ENCODE data around the gene CACNB1.

Gene CACNB1

DNA sequence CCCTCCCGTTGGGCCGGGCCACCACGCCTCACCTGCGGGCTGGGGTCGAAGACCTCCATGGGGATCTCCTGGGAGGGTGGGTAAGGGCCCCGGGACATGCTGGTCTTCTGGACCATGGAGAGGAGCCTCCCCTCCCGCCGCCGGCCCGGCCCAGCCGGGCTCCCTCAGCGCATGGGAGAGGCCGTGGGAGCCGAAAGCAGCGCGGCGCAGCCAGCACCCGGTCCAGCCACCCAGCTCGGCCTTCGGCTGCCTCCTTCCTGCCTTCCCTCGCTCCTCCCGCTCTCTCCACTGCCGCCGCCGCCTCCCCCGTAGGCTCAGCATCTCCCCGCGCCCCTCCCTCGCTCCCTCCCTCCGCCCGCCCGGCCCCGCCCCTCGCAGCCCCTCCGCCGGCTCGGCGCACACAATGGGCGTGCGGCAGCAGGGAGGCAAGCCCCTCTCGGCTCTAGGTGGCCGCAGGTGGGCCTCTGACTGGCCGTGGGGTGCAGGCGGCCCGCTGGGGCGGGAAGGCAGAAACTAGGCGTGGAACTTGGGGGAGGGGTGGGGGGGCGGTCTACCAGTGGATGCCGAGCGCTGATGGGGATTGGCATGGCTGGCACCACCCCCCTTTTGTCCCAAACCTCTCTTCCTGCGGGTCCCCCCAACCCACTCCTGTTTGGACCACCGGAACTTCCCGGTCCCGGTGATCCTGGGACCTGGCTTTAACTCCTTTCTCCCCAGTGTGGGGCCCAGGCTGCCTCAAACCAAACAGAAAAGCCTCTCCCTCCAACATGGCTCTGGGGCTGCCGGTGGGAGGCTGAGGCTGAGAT lies at the start of gene CACNB1:
Gene CACNB1, minus strand, starts transcription at position 290 of the 806 bp plus-strand sequence. Its CDS starts 174 bp downstream, at position 116.
- DNase-seq: peak; percentile 69

DNA sequence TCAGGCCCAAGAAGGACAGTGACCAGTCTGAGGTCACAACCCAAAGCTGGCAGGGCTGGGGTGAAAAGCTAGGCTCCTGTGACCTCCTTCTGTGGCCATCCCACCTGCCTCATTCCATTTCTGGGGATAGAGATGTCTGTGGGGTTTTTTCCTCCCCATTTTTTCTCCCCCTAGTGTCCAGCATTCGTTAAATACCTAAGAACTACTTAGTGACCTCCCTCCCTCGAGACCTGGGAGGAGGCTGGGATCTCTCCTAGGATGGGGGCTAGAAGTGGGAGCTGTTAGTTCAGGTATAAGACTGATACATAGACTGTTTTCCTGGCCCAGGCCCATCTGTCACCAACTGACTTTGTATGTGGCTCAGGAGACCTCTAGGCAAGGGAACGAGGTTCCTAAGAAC lies 48.8 kb upstream of the CACNB1 start:
- no peak for DNase-seq

DNA sequence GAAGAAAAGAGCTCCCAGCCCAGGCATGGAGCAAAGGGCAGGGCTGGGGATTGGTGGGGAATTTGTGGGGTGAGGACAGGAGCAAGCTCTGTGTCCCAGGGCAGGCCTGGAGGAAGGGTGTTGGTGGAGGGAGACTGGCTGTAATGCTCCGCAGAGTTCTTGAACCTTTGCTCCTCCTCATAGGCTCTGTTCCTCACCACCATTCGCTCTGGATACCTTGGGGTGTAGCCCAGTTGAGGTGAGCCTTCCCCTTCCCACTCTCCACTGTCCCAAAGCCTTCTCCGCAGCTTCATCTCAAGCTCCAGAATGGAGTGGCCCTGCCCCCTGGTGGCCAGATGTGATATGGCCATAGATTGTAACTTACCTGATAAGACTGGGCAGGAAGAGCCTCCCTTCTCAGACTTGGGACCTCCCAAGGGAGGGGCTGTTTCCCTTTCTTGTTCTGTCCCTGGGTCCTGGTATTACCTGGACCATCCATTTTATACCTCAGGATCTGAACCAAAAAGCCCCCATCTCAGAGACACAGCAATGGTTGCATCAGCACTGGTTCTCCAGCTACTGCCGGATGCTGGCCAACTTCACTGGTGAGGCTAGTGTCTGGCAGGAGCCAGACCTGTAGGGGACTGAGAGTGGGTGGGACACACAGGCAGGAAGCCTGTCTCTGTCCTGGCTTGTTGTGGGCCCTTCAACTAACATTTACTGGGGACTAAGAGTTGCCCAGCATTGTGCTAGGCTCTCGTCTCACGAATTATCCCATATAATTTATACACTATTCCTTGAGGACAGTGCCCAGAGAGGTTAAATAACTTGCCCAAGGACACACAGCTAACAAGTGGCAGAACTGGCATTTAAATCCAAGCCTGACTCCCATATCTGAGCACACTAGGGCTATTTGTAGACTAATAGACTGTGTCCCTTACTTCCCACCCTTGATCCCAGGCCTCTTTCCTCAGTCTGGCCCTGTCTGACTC lies 47.4 kb upstream of the CACNB1 start:
- peak; percentile 66 for DNase-seq

DNA sequence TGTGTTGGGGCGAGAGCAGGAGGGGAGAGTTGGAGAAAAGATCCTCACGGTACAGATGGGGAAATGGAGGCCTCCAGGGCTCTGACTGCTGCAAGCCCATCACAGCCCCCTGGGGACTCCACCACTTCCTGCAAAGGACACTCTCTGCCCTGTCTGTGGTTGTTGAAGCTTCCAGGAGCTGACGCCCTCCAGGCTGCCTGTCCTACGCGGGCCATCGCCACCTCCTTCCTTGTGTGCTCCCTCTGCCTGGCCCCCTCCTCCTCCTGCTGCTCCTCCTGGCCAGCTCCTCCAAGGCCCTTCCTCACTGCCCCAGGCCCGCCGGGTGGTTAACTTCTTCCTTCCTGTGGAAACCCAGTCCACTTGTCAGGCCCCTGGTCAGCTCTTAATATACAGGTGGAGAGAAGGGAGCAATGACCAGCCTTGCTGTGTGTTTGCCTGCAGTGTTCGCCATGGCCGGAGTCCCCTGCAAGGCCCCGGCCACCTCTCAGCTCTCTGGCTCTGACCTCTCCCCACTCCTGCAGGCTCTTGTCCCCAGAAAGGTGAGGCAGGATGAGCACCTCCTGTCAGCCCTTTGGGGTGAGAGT lies 46.6 kb upstream of the CACNB1 start:
- DNase-seq: no peak

DNA sequence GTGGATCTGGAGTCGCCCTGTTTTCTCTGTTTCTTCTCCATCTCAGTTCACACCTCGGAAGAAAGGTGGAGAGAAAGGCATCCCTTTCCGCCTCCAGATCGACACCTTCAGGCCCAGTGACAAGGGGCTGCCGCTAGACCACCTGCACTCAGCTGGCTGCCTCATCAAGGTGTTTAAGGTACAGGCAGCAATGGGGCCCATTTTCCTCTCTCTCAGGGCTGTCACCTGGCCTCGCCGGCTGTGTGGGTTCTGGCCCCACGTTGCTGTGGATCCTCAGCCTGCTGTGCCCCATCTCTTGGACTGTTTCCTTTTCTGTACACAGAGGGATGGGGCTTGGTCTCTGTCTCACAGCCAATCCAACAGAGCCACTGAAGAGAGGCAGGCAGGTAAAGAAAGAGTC lies 45.7 kb upstream of the CACNB1 start:
- no peak for DNase-seq

DNA sequence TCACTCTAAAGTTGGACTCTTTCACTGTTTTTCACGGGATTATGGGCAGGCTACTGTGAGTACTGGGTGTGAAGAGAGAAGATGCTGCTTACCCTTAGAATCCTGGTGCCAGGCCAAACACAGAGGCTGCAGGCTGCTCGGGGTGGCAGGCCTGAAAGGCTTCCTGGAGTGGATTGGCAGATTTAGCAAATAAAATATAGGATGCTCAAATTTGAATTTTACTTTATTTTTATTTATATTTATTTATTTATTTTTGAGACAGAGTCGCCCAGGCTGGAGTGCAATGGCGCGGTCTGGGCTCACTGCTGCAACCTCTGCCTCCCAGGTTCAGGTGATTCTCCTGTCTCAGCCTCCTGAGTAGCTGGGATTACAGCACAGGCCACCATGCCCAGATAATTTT lies 43.2 kb upstream of the CACNB1 start:
- DNase-seq: no peak

DNA sequence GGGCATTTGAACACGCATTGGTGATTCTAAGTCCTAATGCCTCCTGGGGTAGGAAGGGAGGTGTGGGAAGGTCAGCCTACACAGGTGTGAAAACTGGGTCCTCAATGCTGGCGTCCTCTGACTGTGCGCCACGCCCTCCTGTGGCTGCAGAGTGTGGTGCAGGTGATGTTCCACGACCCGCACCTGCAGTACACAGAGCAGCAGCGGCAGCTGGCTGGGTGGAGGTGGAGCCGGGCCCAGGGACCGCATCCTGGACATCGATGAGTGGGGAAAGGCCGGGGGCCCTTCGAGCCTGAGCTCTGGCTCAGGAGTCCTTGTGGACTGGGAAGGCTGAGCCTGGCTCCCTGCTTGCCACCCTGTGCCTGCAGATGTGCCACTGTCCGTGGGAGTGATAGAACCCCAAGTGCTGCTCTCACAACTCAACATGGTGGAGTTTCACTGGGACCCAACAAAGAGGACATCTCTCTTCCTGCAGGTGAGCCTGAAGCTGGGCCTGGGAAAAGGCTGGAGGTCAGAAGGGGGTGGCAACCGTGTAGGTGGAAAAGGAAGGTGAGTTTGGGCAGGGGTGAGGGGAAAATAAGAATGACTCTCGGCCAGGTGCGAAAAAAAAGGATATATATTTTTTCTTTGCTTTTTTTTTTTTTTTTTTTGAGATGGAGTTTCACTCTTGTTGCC lies 42.3 kb upstream of the CACNB1 start:
- no peak for DNase-seq

DNA sequence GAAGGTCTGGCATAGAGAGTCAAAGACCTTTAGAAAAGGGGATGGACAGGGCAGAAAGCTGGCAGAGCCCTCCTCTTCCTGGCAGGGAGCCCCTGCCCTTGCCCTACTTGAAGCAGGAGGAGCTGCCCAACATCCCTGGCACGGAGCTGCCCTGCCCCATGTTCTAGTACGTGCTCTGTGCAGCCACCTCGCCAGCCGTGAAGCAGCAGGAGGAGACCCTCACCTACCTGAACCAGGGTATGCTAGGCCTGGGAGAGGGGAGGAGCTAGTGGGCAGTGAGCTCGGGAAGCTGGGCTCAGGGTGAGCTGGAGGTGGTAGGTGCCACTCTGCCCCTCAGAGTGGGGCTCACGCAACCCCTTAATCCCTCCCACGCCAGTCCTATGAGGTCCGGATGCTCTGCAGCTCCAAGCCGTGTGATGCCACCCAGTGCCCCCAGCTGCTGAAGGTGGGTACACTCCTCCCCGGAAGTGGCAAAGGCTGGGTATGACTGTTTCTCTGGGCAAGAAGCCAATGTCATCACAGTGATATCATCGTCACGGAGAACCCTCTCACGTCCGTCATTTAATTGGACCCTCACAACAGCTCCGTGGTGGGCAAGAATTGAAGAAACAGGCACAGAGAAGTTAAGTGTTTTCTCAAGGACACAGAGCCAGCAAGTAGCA lies 41.0 kb upstream of the CACNB1 start:
- peak; percentile 41 for DNase-seq

DNA sequence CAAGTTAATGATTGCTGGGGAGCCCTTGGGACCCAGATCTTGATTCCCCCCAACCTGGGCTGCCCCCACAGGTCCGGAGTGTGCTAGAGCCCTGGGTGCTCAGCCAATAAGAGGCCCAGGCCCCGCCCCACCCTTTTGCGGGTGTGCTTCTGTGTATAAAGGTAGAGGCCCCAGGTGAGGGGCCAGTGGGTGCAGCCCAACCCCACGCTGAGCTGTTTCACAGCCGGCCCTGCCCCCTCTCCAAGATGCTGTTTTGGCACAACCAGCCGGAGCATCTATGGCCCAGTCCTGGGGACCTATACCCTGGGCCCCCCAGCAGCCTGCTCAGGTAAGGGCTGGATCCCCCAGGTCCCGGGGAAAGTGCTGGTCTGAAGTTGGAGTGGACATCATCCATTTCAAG lies 40.1 kb upstream of the CACNB1 start:
- no peak for DNase-seq

DNA sequence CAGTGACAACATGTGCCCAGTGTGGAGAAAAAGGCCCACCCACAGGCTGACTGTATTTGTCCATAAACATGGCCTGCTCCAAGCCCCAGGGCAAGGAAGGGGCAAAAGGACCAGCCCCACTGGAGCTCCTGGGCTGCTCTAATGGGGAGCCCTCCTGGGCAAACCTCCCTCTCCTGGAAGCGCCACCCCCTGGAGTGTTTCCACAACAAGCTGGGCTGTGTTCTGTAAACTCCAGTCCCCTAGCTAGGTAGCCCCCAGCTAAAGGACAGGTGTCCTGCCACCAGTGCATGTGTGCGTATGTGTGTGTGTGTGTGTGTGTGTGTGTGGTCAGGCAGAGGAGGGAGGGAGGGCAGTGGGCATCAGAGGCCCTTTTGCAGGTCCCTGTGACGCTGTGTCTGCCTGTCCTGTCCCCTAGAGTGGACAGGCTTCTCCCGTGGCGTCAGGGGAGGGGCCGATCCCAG lies 39.5 kb upstream of the CACNB1 start:
- DNase-seq: no peak

DNA sequence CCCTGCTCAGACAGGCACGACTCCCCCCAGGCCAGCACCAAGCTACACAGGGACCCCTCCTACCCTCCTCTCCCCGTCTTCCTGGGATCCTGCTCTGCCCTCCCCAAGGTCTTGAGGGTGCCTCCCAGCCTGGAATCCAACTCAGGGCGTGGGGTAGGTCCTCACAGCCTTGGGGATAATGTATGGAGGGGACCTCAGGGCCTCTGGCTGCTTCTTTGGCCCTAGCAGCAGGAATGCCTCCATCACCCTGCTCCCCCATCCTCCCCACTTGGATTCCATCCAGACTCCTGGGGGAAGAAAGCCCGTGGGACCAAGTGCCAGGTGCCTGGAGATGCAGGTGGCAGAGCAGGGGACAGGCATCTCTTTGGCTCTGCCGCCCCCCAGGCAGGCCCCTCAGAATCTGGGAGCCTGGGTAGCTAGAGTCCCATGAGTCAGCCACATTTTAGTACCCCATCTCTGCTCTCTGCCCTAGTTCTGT lies 39.0 kb upstream of the CACNB1 start:
- no peak for DNase-seq

DNA sequence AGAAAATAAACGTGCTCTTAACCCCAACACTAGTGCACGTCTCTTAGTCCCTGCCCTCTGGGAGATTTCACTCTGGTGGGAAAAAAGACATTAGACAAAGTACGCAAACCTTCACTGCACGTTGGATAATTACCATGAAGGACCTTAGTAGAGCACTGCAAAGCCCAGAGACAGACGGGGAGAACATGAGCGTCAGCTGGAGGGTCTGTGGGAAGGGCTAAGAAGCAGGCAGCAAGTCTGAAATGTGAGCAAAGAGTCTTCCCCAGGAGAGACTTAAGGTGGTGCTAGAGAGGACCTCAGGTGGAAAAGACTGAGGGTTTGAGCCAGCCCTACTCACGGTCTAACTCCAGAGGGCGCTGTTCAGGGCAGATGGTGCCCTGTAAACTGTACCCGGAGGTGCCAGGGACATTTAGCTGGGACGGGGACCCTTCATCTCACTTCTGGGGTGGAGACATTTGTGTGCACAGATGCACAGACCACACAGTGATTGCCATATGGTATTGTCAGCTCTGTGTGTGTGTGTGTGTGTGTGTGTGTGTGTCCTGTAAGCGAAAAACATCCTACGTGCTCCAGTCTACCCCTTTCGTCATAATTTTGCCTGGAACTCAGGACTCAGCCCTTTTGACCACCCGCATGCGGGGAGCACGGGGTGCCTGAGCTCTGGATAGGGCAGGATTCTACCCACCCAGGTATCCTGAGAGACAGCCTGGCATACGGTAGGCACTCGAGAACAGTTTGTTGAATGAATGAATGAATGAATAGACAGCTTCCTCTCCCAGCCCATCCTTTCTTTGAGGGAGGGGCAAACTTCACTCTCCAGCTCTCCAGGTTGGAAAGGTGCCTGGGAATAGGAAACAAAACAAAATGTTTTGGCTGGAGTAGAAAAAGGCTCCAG lies 38.3 kb upstream of the CACNB1 start:
- DNase-seq: peak; percentile 65

DNA sequence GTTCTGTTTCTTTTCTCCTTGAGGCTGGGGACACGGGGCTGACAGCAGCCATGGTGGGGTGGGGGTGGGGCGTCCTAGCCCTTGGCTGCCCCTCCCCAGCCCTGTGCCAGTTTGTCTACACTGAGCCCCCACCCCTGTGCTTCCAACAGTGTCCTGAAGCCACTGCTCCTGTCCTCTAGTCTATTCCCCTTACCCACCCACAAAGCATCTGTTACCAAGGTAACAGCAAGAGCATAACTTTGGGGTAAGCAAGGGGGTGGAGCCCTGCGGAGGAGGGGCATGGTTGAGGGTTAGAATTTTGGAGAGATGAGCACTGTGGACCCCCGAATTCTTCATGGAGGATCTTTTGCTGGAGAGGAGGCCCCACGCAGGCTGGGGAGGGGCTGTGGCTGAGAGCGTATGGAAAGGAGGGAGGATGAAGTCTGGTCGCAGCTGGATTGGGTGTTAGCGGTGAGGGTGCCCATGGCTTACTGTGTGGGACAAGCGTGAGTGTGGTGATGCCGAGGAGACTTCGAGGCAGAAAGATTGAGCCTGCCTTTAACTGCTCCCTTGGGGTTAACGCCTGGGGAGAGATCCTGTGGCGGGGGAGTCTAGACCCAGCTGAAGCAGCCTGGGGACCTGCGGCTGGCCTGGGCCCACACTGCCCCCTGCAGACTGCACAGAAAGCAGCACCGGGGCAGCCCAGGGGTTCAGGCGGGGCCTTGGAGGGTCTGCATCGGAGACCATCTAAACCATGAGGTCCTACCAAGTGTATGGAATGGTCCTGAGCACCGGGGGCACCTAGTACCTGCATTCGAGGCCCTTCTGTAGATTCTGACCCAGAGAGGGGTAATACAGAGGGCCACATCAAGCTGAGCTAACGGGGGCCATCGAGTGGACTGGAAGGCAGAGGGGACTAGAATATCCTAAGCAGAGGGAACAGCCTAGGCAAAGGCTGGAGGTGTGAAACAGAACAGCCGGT lies 34.4 kb upstream of the CACNB1 start:
- DNase-seq: no peak

DNA sequence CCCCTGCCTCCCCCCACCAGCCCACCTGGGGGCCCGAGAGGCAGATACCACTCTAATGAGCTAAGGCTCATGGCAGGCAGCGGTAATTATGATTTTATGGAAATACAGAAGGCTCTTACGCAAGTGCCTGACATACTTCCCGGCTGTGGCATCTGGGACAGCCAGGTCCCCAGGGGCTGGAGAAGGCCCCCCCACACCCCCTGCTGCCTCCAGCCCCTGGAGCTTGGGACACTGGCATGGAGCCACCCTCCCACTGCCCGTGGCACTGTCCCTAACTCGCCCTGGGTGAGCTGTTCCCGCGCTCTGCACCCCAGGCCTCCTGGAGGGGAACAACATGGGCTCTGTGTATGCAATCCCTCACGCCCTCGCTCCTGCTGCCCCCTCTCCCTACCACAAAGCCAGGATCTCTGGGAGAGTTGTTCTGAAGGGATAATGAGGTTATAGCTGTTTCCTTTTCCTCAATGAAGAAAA lies 33.7 kb upstream of the CACNB1 start:
- no peak for DNase-seq

DNA sequence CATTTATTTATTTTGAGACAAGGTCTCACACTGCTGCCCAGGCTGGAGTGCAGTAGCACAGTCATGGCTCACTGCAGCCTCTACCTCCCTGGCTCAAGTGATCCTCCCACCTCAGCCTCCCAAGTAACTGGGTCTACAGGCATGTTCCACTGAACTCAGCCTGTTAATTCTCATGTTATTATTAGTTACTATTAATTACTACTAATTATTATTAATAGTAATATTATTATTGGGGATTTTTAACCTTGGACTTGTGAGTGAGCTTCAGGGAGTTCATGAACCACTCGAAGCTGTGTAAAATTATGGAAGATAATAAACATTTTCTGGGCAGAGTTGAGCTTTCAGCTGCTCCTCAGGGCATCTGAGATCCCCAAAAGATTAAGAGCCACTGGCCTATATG lies 32.9 kb upstream of the CACNB1 start:
- DNase-seq: no peak

DNA sequence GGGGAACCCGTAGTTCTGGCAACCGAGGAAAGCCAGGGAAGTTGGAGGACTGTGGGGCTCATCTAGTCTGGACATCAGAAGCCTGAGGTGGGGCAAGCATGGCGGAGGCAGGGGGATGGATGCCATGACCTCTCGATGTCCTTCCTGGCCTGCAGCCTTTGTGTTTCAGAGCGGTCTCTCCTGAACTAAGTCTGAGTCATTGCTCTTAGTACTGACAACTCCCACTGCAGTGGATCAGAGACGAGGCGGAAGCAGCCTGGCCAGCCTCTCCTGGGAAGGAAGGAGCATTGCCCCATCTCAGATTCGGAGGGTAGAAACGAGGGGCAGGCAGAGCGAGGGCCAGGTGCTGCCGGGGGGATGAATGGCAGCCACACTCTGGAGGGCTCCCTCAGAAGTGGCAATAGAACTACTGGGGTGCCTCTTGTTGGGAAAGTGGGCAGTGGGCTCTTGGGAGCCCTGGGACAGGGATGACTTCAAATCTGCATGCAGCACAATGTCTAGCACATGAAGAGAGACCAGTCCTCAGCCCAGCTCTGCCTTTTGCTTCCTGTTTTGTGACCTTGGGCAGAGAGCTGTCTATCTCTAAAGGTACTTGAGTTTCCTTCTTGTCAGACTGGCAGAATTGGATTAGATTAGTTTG lies 31.9 kb upstream of the CACNB1 start:
- DNase-seq: no peak

DNA sequence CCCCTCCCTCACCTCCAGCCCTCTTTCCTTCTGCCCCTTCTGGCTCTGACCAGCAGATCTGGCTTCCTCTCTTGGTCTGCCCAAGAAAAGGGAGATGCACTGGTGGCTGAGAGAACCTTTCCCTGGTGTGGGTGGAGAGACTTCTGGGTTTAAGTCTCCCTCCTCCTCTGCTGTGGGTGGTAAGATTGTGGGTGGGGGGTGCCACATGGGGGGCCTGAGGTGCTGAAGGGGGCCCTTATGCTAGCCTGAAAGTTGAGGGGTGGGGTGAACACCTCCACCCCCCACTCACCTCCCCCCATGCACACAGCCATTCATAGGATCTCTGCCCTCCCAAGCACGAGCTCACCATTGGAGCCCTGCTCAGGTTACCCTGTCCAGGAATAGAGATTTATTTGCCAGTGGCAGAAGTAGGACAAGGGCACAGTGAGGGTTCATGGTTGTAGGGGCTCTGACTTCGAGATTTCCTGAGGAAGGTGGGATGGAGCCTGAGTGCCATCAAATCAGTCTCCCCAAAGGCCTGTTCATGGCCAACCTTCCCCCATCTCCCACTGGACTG lies 30.0 kb upstream of the CACNB1 start:
- DNase-seq: no peak

DNA sequence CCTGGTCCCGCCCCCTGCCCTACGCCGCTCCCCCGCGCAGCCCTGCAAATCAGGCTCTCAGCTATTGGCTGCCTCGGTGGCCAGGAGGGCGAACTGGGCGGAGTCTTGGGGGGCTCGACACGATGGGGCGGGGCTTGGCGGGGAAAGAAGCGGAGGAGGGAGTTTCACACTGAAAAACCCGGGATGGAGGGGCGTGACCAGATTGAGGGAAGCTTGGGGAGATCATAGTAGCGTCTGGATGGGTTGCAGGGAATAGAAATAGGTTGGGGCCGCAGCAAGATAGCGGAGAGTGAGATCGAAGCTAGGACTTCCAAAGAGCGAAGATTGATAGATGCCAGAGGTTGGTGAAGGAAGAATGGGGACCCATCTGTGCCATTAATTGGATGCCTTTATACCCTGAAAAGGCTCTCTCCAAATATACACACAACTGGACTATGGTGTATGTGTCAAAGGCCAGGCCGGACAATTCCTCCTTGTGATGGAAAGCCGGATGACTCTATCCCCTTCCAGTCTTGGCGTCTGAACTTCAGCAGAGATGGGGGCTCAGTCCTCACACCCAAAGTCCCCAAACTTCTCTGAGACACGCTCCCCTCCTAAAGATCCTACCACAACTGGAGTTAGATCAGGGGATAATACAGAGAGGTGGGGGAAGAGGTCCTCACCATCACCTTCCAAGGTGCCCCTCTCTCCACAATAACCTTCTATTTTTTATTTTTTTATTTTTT lies 28.7 kb upstream of the CACNB1 start:
- no peak for DNase-seq
